ENCODE data around the gene CHMP2A. TPM values are rescaled to one million over a fixed set of nuclear protein-coding genes. Genes with fewer than 3 reads are reported as not detected.

Gene CHMP2A
- total and polyA plus RNA-seq, 2 of the 13 experiments (the other 11 are each of a cell fraction or from before 2014, with no cell fraction given), result 49.7 to 55.0 TPM

- peak; percentile 48; the same call in 1 of the 2 replicates for TF ChIP-seq ZBTB14 (CRISPR knock-in tag; IDR thresholded peaks at IDR 0.05)
- no peak for TF ChIP-seq GRHL1 (CRISPR knock-in tag; conservative IDR thresholded peaks at IDR 0.05)
- no peak for TF ChIP-seq ZNF414 (CRISPR knock-in tag; IDR thresholded peaks at IDR 0.05)
- no peak; the same call in 1 of the 2 replicates for TF ChIP-seq IRX3 (CRISPR knock-in tag; IDR thresholded peaks at IDR 0.05; ENCODE audit: borderline replicate concordance, low read depth)
- TF ChIP-seq CENPT (CRISPR knock-in tag; IDR thresholded peaks at IDR 0.05; ENCODE audit: low read depth), result no peak
- no peak for TF ChIP-seq NFE2 (CRISPR knock-in tag; IDR thresholded peaks at IDR 0.05)
- peak; percentile 70; the same call in 1 of the 2 replicates for TF ChIP-seq SNAPC4 (CRISPR knock-in tag; IDR thresholded peaks at IDR 0.05)
- no peak for TF ChIP-seq ZNF552 (CRISPR knock-in tag; IDR thresholded peaks at IDR 0.05; ENCODE audit: borderline replicate concordance)
- no peak for TF ChIP-seq ZNF652 (CRISPR knock-in tag; IDR thresholded peaks at IDR 0.05; ENCODE audit: borderline replicate concordance, low read depth)
- TF ChIP-seq SIN3A (IDR thresholded peaks at IDR 0.05; ENCODE audit: borderline replicate concordance, low read depth, low read length), result peak; percentile 82; the same call in 1 of the 2 replicates
- peak; percentile 68; the same call in 1 of the 2 replicates for TF ChIP-seq CREBL2 (CRISPR knock-in tag; IDR thresholded peaks at IDR 0.05; ENCODE audit: borderline replicate concordance)
- peak; percentile 98 for TF ChIP-seq GMEB1 (CRISPR knock-in tag; IDR thresholded peaks at IDR 0.05; ENCODE audit: borderline replicate concordance)
- TF ChIP-seq DMTF1 (CRISPR knock-in tag; IDR thresholded peaks at IDR 0.05), result no peak
Measured at GRCh38 chr19:58575183-58576041, 20.5 kb upstream of the CHMP2A start (continued).
